Measurements from ENCODE around the gene MAN2A1.

The MAN2A1 gene

DNA sequence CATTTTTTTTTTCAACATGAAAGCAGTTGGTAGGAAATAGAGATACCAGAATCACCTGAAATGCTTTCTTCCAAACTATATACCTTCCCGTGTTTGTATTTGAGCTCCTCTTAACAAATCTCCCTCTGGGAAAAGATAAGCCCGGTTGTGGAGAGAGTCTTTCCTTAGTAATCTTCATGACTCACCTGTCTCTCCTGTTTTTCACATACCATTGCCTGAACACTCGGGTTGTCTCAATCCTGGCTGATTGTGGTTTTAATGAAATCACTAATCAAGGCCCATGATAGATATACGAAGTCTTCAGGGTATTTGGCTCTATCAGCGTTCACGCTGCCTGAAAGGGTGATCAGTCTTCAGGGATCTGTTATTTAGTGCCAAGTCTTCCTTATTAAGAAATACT is 136.7 kb downstream of the MAN2A1 start:
- no peak for TF ChIP-seq POLR2AphosphoS5 (IDR thresholded peaks at IDR 0.05; ENCODE audit: low read depth, low read length)
- TF ChIP-seq, protein P1, sequence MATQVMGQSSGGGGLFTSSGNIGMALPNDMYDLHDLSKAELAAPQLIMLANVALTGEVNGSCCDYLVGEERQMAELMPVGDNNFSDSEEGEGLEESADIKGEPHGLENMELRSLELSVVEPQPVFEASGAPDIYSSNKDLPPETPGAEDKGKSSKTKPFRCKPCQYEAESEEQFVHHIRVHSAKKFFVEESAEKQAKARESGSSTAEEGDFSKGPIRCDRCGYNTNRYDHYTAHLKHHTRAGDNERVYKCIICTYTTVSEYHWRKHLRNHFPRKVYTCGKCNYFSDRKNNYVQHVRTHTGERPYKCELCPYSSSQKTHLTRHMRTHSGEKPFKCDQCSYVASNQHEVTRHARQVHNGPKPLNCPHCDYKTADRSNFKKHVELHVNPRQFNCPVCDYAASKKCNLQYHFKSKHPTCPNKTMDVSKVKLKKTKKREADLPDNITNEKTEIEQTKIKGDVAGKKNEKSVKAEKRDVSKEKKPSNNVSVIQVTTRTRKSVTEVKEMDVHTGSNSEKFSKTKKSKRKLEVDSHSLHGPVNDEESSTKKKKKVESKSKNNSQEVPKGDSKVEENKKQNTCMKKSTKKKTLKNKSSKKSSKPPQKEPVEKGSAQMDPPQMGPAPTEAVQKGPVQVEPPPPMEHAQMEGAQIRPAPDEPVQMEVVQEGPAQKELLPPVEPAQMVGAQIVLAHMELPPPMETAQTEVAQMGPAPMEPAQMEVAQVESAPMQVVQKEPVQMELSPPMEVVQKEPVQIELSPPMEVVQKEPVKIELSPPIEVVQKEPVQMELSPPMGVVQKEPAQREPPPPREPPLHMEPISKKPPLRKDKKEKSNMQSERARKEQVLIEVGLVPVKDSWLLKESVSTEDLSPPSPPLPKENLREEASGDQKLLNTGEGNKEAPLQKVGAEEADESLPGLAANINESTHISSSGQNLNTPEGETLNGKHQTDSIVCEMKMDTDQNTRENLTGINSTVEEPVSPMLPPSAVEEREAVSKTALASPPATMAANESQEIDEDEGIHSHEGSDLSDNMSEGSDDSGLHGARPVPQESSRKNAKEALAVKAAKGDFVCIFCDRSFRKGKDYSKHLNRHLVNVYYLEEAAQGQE (IDR thresholded peaks at IDR 0.05; ENCODE audit: insufficient read depth in 1 of 2, low read depth in 2 of 2, low read length in 2 of 2) = no peak
- TF ChIP-seq FOXP2 (optimal IDR thresholded peaks at IDR 0.05; ENCODE audit: borderline replicate concordance, extremely low read depth, extremely low read length, insufficient read depth) = no peak
- no peak for TF ChIP-seq TAF1 (IDR thresholded peaks at IDR 0.05; ENCODE audit: borderline replicate concordance, insufficient read depth, low read length)
- no peak for TF ChIP-seq SIN3A (IDR thresholded peaks at IDR 0.05; ENCODE audit: borderline replicate concordance, insufficient read depth, low read length)

GRCh38 chr5:109829331-109829730 is 139.6 kb downstream of the MAN2A1 start:
- TF ChIP-seq, protein P1 (IDR thresholded peaks at IDR 0.05; ENCODE audit: insufficient read depth in 1 of 2, low read depth in 2 of 2, low read length in 2 of 2) = no peak
- TF ChIP-seq SIN3A (IDR thresholded peaks at IDR 0.05; ENCODE audit: borderline replicate concordance, insufficient read depth, low read length) (no peak), FOXP2 (optimal IDR thresholded peaks at IDR 0.05; ENCODE audit: borderline replicate concordance, extremely low read depth, extremely low read length, insufficient read depth) (no peak), POLR2AphosphoS5 (IDR thresholded peaks at IDR 0.05; ENCODE audit: low read depth, low read length) (no peak), TAF1 (IDR thresholded peaks at IDR 0.05; ENCODE audit: borderline replicate concordance, insufficient read depth, low read length) (no peak)

DNA sequence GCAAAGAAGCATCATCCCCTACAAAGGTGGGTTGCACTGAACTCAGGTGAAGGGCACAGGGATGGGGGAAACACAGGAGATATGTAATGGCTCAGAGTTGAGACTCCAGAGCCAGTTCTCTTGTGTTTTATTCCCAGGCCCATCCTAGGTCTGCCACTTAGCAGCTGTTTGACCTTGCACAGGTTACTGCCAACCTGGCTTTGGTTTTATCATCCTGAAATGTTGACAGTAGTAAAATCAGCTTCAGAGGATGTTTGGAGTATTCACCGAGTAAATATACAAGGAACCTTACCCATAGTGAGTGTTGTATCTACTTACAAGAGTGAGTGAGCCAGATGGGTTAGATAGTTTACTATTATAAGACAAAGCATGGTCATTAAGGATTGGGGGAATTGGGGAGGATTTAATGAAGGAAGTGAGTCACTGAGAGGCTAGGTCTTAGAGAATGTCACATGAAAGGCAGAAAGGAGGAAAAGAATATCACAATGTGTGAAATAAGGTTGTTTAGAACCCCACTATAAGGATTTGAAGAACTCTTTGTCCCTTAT is 141.3 kb downstream of the MAN2A1 start:
- TF ChIP-seq SIN3A (IDR thresholded peaks at IDR 0.05; ENCODE audit: borderline replicate concordance, insufficient read depth, low read length) (no peak), POLR2AphosphoS5 (IDR thresholded peaks at IDR 0.05; ENCODE audit: low read depth, low read length) (no peak), FOXP2 (optimal IDR thresholded peaks at IDR 0.05; ENCODE audit: borderline replicate concordance, extremely low read depth, extremely low read length, insufficient read depth) (no peak), TAF1 (IDR thresholded peaks at IDR 0.05; ENCODE audit: borderline replicate concordance, insufficient read depth, low read length) (no peak)
- TF ChIP-seq, protein P1 (IDR thresholded peaks at IDR 0.05; ENCODE audit: insufficient read depth in 1 of 2, low read depth in 2 of 2, low read length in 2 of 2) = no peak

DNA sequence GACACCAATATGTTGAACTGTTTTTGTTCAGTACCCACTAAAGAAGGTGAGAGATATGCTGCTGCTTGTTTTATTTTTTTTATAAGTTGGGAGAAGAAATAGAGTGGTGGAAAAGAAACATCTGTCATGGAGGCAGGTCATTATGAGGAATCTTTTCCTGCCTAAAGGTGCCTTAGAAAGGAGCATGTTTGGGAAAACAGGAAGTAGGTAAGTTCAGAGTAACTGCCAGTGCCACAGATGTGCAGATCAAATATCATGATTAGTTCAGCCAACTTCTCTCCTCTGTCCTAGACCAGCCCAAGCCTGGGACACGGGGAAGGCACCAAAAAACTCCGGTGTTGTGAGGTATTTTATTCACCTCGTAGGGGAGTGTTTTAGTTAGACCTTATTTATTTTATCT is 144.2 kb downstream of the MAN2A1 start:
- TF ChIP-seq TAF1 (IDR thresholded peaks at IDR 0.05; ENCODE audit: borderline replicate concordance, insufficient read depth, low read length) (no peak), SIN3A (IDR thresholded peaks at IDR 0.05; ENCODE audit: borderline replicate concordance, insufficient read depth, low read length) (no peak), FOXP2 (optimal IDR thresholded peaks at IDR 0.05; ENCODE audit: borderline replicate concordance, extremely low read depth, extremely low read length, insufficient read depth) (no peak), POLR2AphosphoS5 (IDR thresholded peaks at IDR 0.05; ENCODE audit: low read depth, low read length) (no peak)
- TF ChIP-seq, protein P1 (IDR thresholded peaks at IDR 0.05; ENCODE audit: insufficient read depth in 1 of 2, low read depth in 2 of 2, low read length in 2 of 2) = no peak

Data from PFSK-1 (cell line).